LNCAP (cell line): ENCODE measurements around the gene GSDMA.

Experiments used
- CTCF ChIP-seq: fragments of 450-650 bp; IDR thresholded peaks from 2 replicates; pipeline ENCODE4 v1.5.1; 2017; ENCODE audit warnings: mild to moderate bottlenecking

Gene GSDMA

GRCh38 chr17:39955726-39956225 lies 7.0 kb upstream of the GSDMA start:
- no peak for TF ChIP-seq CTCF

- TF ChIP-seq CTCF = no peak
Measured at GRCh38 chr17:39960524-39961041, 2.2 kb upstream of the GSDMA start.

- TF ChIP-seq CTCF = no peak
Measured at GRCh38 chr17:39963829-39964228, 1.0 kb downstream of the GSDMA start.

- TF ChIP-seq CTCF = no peak
Measured at GRCh38 chr17:39965017-39965699, 2.4 kb downstream of the GSDMA start.

- TF ChIP-seq CTCF = no peak
Measured at GRCh38 chr17:39966771-39967170, 4.0 kb downstream of the GSDMA start.

GRCh38 chr17:39968761-39969160 lies 6.0 kb downstream of the GSDMA start:
- no peak for TF ChIP-seq CTCF

- TF ChIP-seq CTCF = no peak
Measured at GRCh38 chr17:39969375-39969774, 6.6 kb downstream of the GSDMA start.
